Thoracic aorta (tissue), 2 donors: Measurements from ENCODE around the gene WNK4. TPM values are rescaled to one million over a fixed set of nuclear protein-coding genes. Genes with fewer than 3 reads are reported as not detected.

Experiments used
- ATAC-seq: fragments of 150-250 bp; one replicate; pipeline ENCODE4 v1.8.0; 2017; ENCODE audit warnings: low read depth; ENCODE audit not compliant: insufficient number of reproducible peaks, low FRiP score
- DNase-seq: peaks from one replicate; pipeline ENCODE4 v3.0.0-alpha.2; 2020; ENCODE audit warnings: low spot score
- H3K27ac ChIP-seq, 2 donors: fragments of 200-600 bp; sonication (generic); 1 replicate in 1 of 2; 2 replicates in 1 of 2; pipeline ENCODE4 v1.5.1; 2016; ENCODE audit warnings: mild to moderate bottlenecking in 2 of 2, moderate library complexity in 2 of 2
- H3K27me3 ChIP-seq: fragments of 200-600 bp; sonication (generic); replicated peaks from 2 replicates; pipeline ENCODE4 v1.6.0; 2016; ENCODE audit warnings: mild to moderate bottlenecking; ENCODE audit not compliant: insufficient read depth
- H3K36me3 ChIP-seq: fragments of 200-600 bp; sonication (generic); one replicate; pipeline ENCODE4 v1.5.1; 2016
- H3K4me1 ChIP-seq, 2 donors: fragments of 200-600 bp; sonication (generic); 1 replicate in 1 of 2; 2 replicates in 1 of 2; pipeline versions ENCODE4 v1.5.1 to v1.6.0; 2016; ENCODE audit warnings: low read depth in 2 of 2, mild to moderate bottlenecking in 1 of 2; ENCODE audit not compliant: control insufficient read depth in 1 of 2
- H3K4me3 ChIP-seq: fragments of 200-600 bp; sonication (generic); 2 replicates; pipeline ENCODE4 v1.5.1; 2016; ENCODE audit warnings: mild to moderate bottlenecking
- H3K9me3 ChIP-seq: fragments of 200-600 bp; sonication (generic); 2 replicates; pipeline ENCODE4 v1.5.1; 2016
- total RNA-seq, 2 donors: library from RNA; depleted of rRNA; stranded (reverse); fragments of >200 nt; gene quantifications; one replicate each; pipeline versions ENCODE4 v1.1.0 to v1.2.3, GENCODE V29; 2016
- TF ChIP-seq, protein P1 (sequence below): fragments of 200-600 bp; sonication (generic); IDR thresholded peaks from one replicate; pipeline ENCODE4 v1.5.1; 2019; ENCODE audit warnings: antibody characterized with exemption

Gene WNK4
- total RNA-seq, 2 donors from 2014 or later = not detected

DNA sequence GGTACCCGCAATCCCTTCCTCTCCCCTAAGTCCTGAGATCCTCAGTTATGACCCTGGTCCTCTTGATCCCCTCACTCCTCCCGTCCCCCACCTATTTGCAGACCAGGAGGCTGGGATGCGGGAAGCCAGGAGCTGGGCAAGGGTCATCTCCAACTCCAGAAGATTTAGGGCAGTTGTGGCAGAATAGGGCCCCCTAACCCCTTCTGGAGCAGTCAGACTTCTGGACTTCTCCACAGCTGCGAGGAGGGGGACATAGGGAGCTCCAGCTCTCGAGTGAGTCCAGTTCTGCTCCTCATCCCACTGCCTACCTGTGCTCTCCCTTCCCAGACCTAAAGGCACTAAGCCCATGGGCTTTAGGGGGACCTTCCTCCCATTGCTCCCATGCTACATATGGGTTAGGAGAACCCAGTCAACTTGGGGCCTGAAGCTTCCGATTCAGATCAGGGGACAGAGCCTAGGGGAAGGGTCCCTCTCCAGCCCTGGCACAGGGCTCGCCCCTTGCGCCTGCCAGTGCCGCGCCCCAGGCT is 1.3 kb downstream of the WNK4 start:
- Histone ChIP-seq H3K4me3 (no peak overlapping the region), H3K27ac (no peak overlapping the region), H3K36me3 (peaks cover 26% of the 10 kb centered on the region), H3K9me3 (no peaks in the 10 kb centered on the region), H3K4me1 (peaks cover 3 to 21% of the 10 kb centered on the region in 2 donors), H3K27me3 (peaks cover 9% of the 10 kb centered on the region)
- TF ChIP-seq, protein P1, sequence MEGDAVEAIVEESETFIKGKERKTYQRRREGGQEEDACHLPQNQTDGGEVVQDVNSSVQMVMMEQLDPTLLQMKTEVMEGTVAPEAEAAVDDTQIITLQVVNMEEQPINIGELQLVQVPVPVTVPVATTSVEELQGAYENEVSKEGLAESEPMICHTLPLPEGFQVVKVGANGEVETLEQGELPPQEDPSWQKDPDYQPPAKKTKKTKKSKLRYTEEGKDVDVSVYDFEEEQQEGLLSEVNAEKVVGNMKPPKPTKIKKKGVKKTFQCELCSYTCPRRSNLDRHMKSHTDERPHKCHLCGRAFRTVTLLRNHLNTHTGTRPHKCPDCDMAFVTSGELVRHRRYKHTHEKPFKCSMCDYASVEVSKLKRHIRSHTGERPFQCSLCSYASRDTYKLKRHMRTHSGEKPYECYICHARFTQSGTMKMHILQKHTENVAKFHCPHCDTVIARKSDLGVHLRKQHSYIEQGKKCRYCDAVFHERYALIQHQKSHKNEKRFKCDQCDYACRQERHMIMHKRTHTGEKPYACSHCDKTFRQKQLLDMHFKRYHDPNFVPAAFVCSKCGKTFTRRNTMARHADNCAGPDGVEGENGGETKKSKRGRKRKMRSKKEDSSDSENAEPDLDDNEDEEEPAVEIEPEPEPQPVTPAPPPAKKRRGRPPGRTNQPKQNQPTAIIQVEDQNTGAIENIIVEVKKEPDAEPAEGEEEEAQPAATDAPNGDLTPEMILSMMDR = no peak
- DNase-seq (no peak), ATAC-seq (no peak)

DNA sequence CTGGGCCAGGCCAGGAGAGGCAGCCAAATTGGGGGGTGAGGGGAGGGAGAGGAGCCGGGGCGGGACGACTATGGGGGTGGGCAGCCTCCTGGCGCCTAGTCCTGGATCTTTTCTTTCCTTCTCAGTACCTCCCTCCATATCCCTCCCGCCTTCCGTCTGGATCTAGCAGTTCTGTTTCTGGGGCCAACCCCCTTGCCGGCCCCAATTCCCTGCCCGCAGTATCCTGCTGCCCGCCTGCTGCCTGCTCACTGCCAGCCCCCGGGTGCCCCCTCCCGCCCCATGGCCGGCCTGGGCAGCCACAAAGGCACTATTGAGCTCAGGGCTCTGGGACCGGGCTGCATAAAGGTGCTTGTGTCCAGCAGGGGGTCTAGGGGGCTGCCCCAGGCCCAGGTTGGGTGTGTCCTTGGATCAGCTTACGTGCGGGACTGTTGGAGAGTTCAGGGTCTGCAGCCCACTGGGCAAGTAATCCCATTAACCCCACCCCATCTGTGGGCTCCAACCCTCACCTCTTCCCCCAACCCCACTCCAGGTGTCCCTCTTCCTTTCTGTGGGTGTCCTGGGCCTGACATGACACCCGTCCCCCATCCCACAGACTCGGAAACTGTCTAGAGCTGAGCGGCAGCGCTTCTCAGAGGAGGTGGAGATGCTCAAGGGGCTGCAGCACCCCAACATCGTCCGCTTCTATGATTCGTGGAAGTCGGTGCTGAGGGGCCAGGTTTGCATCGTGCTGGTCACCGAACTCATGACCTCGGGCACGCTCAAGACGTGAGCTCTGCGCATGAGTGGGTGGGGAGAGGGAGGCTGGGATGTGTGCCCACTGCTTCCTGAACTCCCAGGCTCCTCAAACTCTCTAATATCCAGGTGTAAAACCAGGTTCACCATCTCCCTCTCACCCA is 2.0 kb downstream of the WNK4 start:
- Histone ChIP-seq H3K36me3 (peaks cover 20% of the 10 kb centered on the region), H3K4me1 (peaks cover 3 to 21% of the 10 kb centered on the region in 2 donors), H3K27ac (no peak overlapping the region), H3K27me3 (peaks cover 9% of the 10 kb centered on the region), H3K9me3 (no peaks in the 10 kb centered on the region), H3K4me3 (no peak overlapping the region)
- TF ChIP-seq, protein P1 = no peak
- DNase-seq (no peak), ATAC-seq (no peak)

DNA sequence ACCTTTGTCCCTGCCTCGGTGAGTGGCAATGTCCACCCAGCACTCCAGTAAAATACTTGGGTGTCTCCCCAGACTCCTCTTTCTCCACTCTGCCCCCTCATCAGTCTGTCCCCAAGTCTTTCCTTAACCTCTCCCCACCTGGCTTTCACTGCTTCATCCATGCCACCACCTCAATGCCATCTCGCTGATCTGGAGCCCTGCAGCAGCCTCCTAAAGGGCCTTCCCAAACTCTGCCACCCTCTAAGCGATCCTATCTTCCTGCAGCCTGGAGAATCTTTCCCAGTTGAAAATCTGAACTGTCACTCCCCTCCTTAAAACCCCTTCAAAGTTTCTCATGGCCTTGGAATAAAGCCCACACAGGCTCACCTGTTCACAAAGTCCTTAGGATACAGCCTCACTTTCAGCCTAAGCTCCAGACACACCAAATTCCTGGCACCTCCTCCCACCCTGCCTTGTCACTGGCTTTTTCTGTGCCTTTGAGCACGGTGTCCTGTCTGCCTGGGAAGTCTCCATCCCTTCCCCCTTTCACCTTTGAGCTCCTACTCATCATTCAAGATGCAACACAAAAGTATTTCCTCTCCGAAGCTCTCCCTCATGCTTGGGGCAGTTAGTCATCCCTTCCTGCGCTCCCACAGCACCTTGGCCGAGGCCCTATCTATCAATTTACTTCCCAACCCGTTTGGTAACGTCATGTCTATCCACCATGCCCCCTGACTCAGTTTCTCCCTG is 2.8 kb downstream of the WNK4 start:
- TF ChIP-seq, protein P1 = no peak
- ATAC-seq (no peak), DNase-seq (no peak)
- Histone ChIP-seq H3K27ac (no peak overlapping the region), H3K36me3 (peaks cover 14% of the 10 kb centered on the region), H3K9me3 (no peaks in the 10 kb centered on the region), H3K4me3 (no peak overlapping the region), H3K4me1 (peaks cover 3 to 21% of the 10 kb centered on the region in 2 donors), H3K27me3 (peaks cover 9% of the 10 kb centered on the region)

DNA sequence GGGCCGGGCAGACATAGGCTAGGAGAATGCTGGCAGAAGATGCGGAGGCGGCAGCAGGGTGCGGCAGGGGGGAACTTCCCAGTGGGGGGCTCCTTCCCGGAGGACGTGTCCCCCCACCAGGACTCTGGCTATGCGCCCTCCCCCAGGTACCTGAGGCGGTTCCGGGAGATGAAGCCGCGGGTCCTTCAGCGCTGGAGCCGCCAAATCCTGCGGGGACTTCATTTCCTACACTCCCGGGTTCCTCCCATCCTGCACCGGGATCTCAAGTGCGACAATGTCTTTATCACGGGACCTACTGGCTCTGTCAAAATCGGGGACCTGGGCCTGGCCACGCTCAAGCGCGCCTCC is 3.4 kb downstream of the WNK4 start:
- Histone ChIP-seq H3K27ac (no peak overlapping the region), H3K27me3 (peaks cover 9% of the 10 kb centered on the region), H3K36me3 (peaks cover 9% of the 10 kb centered on the region), H3K4me3 (no peak overlapping the region), H3K9me3 (no peaks in the 10 kb centered on the region), H3K4me1 (peaks cover 3 to 21% of the 10 kb centered on the region in 2 donors)
- TF ChIP-seq, protein P1 = no peak
- no peak for ATAC-seq
- no peak for DNase-seq

DNA sequence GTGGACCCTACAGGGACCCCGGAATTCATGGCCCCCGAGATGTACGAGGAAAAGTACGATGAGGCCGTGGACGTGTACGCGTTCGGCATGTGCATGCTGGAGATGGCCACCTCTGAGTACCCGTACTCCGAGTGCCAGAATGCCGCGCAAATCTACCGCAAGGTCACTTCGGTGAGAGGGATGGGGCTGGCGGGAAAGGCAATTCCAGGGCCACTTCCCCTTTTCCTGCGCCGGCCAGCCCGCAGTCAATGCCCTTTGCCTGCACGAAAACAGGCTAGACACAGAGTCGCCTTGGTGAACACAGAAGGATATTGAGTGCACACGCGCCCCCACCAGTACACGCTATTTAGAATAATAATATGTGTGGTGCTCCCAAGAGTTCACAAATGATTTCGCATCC is 4.0 kb downstream of the WNK4 start:
- no peak overlapping the region for H3K27ac ChIP-seq
- H3K4me3 ChIP-seq = no peak overlapping the region
- H3K9me3 ChIP-seq = no peaks in the 10 kb centered on the region
- TF ChIP-seq, protein P1 = no peak
- peaks cover 9% of the 10 kb centered on the region for H3K27me3 ChIP-seq
- ATAC-seq = no peak
- H3K36me3 ChIP-seq = peaks cover 2% of the 10 kb centered on the region
- H3K4me1 ChIP-seq = peaks cover 3 to 21% of the 10 kb centered on the region in 2 donors
- no peak for DNase-seq
